HepG2 (cell line): ENCODE results near the gene UBAC2. TPM values are rescaled to one million over a fixed set of nuclear protein-coding genes. Genes with fewer than 3 reads are reported as not detected.

Source experiments
- ATAC-seq: fragments of 200-7000 bp; cut with Tn5 transposase; 3 replicates; pipeline ENCODE4 v1.9.1; 2020; ENCODE audit warnings: mild to moderate bottlenecking, moderate library complexity
- BruUV-seq: library from RNA; stranded (reverse); fragments of 400-500 nt; replicated peaks from 2 replicates; lab custom pipeline; 2021; lab: Mats Ljungman, UMichigan
- CTCF ChIA-PET: fragments of 300-600 bp; formaldehyde crosslinking; extraction: SDS; loops from one replicate; lab custom pipeline; 2021; ENCODE audit warnings: low total read pairs, inconsistent platforms, low intra/inter-chr PET ratio; lab: Yijun Ruan, JAX
- POLR2A ChIA-PET: fragments of 350-600 bp; sonication (Branson Sonifier 250); formaldehyde crosslinking; loops from one replicate; lab custom pipeline; 2020; ENCODE audit warnings: antibody characterized with exemption, inconsistent platforms; lab: Yijun Ruan, JAX
- DNase-seq: peaks from one replicate; pipeline ENCODE4 v3.0.0-alpha.2; 2015; ENCODE audit warnings: low spot score
- FAIRE-seq: peaks from 3 replicates; lab custom pipeline; 2011; peaks lifted over from hg19 to GRCh38; lab: Jason Lieb, UNC
- H2AFZ ChIP-seq: one replicate; pipeline ENCODE4 v1.6.1; 2011; ENCODE audit warnings: low read length, inconsistent platforms
- H3K27ac ChIP-seq: fragments of 300-600 bp; 3 replicates; pipeline ENCODE4 v1.8.0; 2011; ENCODE audit warnings: mixed run types, mild to moderate bottlenecking, mixed read lengths, low read length, inconsistent platforms; ENCODE audit not compliant: insufficient read depth; ENCODE audit errors: extremely low read length
- H3K27me3 ChIP-seq, 2 experiments: fragments of 200-600 bp in 1 of 2; 2 replicates in 1 of 2; 3 replicates in 1 of 2; pipeline versions ENCODE4 v1.6.0 to v1.8.0; 2011; ENCODE audit warnings: low read length in 2 of 2, mild to moderate bottlenecking in 2 of 2, moderate library complexity in 2 of 2, inconsistent platforms in 1 of 2; ENCODE audit not compliant: insufficient read depth in 2 of 2, control insufficient read depth in 1 of 2
- H3K36me3 ChIP-seq, 2 experiments: fragments of 200-600 bp in 1 of 2; replicated peaks in 1 of 2; 2 replicates in 1 of 2; 3 replicates in 1 of 2; pipeline versions ENCODE4 v1.5.1 to v1.8.0; 2011; ENCODE audit warnings: low read length in 2 of 2, inconsistent platforms in 1 of 2; ENCODE audit not compliant: insufficient read depth in 2 of 2, control insufficient read depth in 1 of 2
- H3K4me1 ChIP-seq: 2 replicates; pipeline ENCODE4 v1.5.1; 2012; ENCODE audit warnings: low read length, inconsistent platforms; ENCODE audit not compliant: insufficient read depth
- H3K4me2 ChIP-seq: 2 replicates; pipeline ENCODE4 v1.6.0; 2011; ENCODE audit warnings: low read depth, low read length, inconsistent platforms
- H3K4me3 ChIP-seq, 3 experiments: fragments of 200-600 bp in 1 of 3; sonication (generic), shearing (Covaris generic) in 1 of 3; replicated peaks in 1 of 3; 2 replicates each; pipeline ENCODE4 v1.5.1; 2011 to 2016; ENCODE audit warnings: low read length in 3 of 3, inconsistent platforms in 2 of 3, low read depth in 2 of 3, mild to moderate bottlenecking in 2 of 3, control low read depth in 1 of 3, mixed read lengths in 1 of 3; ENCODE audit not compliant: insufficient read depth in 1 of 3
- H3K79me2 ChIP-seq: one replicate; pipeline ENCODE4 v1.6.1; 2011; ENCODE audit warnings: low read length, inconsistent platforms; ENCODE audit not compliant: insufficient read depth
- H3K9ac ChIP-seq: 2 replicates; pipeline ENCODE4 v1.6.0; 2011; ENCODE audit warnings: mild to moderate bottlenecking, low read depth, low read length, inconsistent platforms; ENCODE audit not compliant: insufficient read depth
- H3K9me3 ChIP-seq: 2 replicates; pipeline ENCODE4 v1.5.1; 2012; ENCODE audit warnings: mild to moderate bottlenecking, low read length
- H4K20me1 ChIP-seq: 2 replicates; pipeline ENCODE4 v1.6.0; 2011; ENCODE audit warnings: inconsistent platforms, mild to moderate bottlenecking, low read length, moderate library complexity; ENCODE audit not compliant: insufficient read depth
- BCL6 ChIP-seq: IDR thresholded peaks from 2 replicates; pipeline ENCODE4 v1.6.1; 2016; ENCODE audit warnings: missing genetic modification reagents, missing compliant biosample characterization
- BRF2 ChIP-seq: sonication (generic); formaldehyde crosslinking; IDR thresholded peaks from 2 replicates; pipeline ENCODE4 v1.8.1; 2022; ENCODE audit warnings: mild to moderate bottlenecking, missing genetic modification reagents
- CBX5 ChIP-seq: sonication (generic); formaldehyde crosslinking; IDR thresholded peaks from 2 replicates; pipeline ENCODE4 v1.4.0; 2020; ENCODE audit warnings: missing genetic modification reagents, borderline replicate concordance
- GLMP ChIP-seq: sonication (generic); formaldehyde crosslinking; IDR thresholded peaks from 2 replicates; pipeline ENCODE4 v1.9.0; 2021; ENCODE audit warnings: missing genetic modification reagents, mild to moderate bottlenecking, borderline replicate concordance
- KAT8 ChIP-seq: IDR thresholded peaks from 2 replicates; pipeline ENCODE4 v1.6.1; 2016; ENCODE audit warnings: missing genetic modification reagents, missing compliant biosample characterization
- MAX ChIP-seq: IDR thresholded peaks from 2 replicates; pipeline ENCODE4 v1.6.1; 2012; ENCODE audit warnings: inconsistent platforms
- MXD4 ChIP-seq: IDR thresholded peaks from 2 replicates; pipeline ENCODE4 v1.6.1; 2016; ENCODE audit warnings: mild to moderate bottlenecking, missing biosample characterization, missing genetic modification reagents
- PRDM15 ChIP-seq: sonication (generic); formaldehyde crosslinking; IDR thresholded peaks from 2 replicates; pipeline ENCODE4 v1.4.0; 2020; ENCODE audit warnings: missing genetic modification reagents
- SMAD3 ChIP-seq: sonication (generic); formaldehyde crosslinking; IDR thresholded peaks from 2 replicates; pipeline ENCODE4 v1.4.0; 2020; ENCODE audit warnings: missing genetic modification reagents
- YEATS4 ChIP-seq: sonication (generic); formaldehyde crosslinking; IDR thresholded peaks from 2 replicates; pipeline ENCODE4 v1.4.0; 2020; ENCODE audit warnings: missing genetic modification reagents, borderline replicate concordance
- ZNF605 ChIP-seq: sonication (generic); formaldehyde crosslinking; IDR thresholded peaks from 2 replicates; pipeline ENCODE4 v1.8.0; 2022; ENCODE audit warnings: mild to moderate bottlenecking, missing genetic modification reagents
- ZNF768 ChIP-seq: sonication (generic); formaldehyde crosslinking; IDR thresholded peaks from 2 replicates; pipeline ENCODE4 v1.4.0; 2020; ENCODE audit warnings: missing genetic modification reagents
- ZNF816 ChIP-seq: sonication (generic); formaldehyde crosslinking; IDR thresholded peaks from 2 replicates; pipeline ENCODE4 v1.8.0; 2022; ENCODE audit warnings: missing genetic modification reagents, mild to moderate bottlenecking, borderline replicate concordance
- ZNF883 ChIP-seq: sonication (generic); formaldehyde crosslinking; IDR thresholded peaks from 2 replicates; pipeline ENCODE4 v1.5.1; 2020; ENCODE audit warnings: mild to moderate bottlenecking, missing genetic modification reagents; ENCODE audit errors: not compliant biosample characterization
- WGBS: methylation state at CpG from one replicate; pipeline ENCODE4 v1.1.6; 2017; ENCODE audit warnings: low lambda C conversion rate; 5-methylcytosine and 5-hydroxymethylcytosine counted together
- in situ Hi-C: cut with HindIII; loops from 2 replicates; pipeline ENCODE4 v1.10.0; 2017; ENCODE audit warnings: low pct_unique_long_range_greater_than_20kb; ENCODE audit not compliant: extremely low pct_ligation_motif_present
- intact Hi-C: fragments of 100-400 bp; cut with micrococcal nuclease; formaldehyde crosslinking; loops from one replicate; pipeline ENCODE4 v1.10.0; 2022; ENCODE audit not compliant: unreplicated experiment
- polyA plus RNA-seq, 8 experiments: library from polyadenylated mRNA; depleted of rRNA in 3 of 8; stranded (reverse) in 7 of 8; unstranded in 1 of 8; fragments of >200 nt; fragmentation: Illumina TruSeq in 4 of 8; extraction: Trizol in 4 of 8; gene quantifications; 2 replicates each; pipeline versions ENCODE4 v1.2.1 to v1.2.3, GENCODE V29; 2011 to 2016; ENCODE audit warnings: low read depth in 4 of 8, missing spikeins in 1 of 8, mixed read lengths in 1 of 8; ENCODE audit not compliant: insufficient read depth in 1 of 8
- total RNA-seq, 5 experiments: library from RNA; depleted of rRNA; stranded (reverse); fragments of >200 nt; fragmentation: Illumina TruSeq; extraction: Trizol; gene quantifications; 2 replicates each; pipeline ENCODE4 v1.2.3, GENCODE V29; 2016; ENCODE audit warnings: low read depth in 1 of 5

Gene UBAC2
- total and polyA plus RNA-seq, 2 of the 13 experiments (the other 11 are each of a cell fraction or from before 2014, with no cell fraction given): 61.3 to 80.8 TPM

- CTCF ChIA-PET: no interaction called here
- TF ChIP-seq SMAD3: no peak
- no peak for TF ChIP-seq ZNF883 (CRISPR knock-in tag)
- TF ChIP-seq CBX5 (CRISPR knock-in tag): no peak
- no peak for TF ChIP-seq ZNF816 (CRISPR knock-in tag)
- TF ChIP-seq MXD4 (CRISPR knock-in tag): no peak
- no peak for TF ChIP-seq YEATS4
- TF ChIP-seq GLMP (CRISPR knock-in tag): no peak
- TF ChIP-seq, all 625 proteins: peak for 0
- FAIRE-seq: no peak
- no peaks in the 10 kb centered on the region for H4K20me1 ChIP-seq
- no peak overlapping the region for H2AFZ ChIP-seq
- H3K36me3 ChIP-seq: peaks cover 3 to 7% of the 10 kb centered on the region in 2 experiments; a peak in 3 of 5 replicates
- no peaks in the 10 kb centered on the region for H3K27me3 ChIP-seq
- no peak for DNase-seq
- in situ Hi-C loops (no loop called here), intact Hi-C loops (no loop called here)
- no peak overlapping the region for H3K4me2 ChIP-seq
- H3K4me1 ChIP-seq: no peaks in the 10 kb centered on the region
- H3K4me3 ChIP-seq: no peak overlapping the region
- H3K9ac ChIP-seq: no peak overlapping the region
- 97% methylated on average over 4 of the region's 4 CpGs for WGBS
- H3K9me3 ChIP-seq: no peaks in the 10 kb centered on the region
- no TSS peak for BruUV-seq
- H3K79me2 ChIP-seq: no peaks in the 10 kb centered on the region
- H3K27ac ChIP-seq: no peak overlapping the region
- no peak for ATAC-seq
- POLR2A ChIA-PET: no interaction called here
Observed at GRCh38 chr13:99296398-99296797, 95.7 kb downstream of the UBAC2 start.

- Histone ChIP-seq H3K79me2 (no peaks in the 10 kb centered on the region), H3K4me1 (no peaks in the 10 kb centered on the region), H3K9me3 (no peaks in the 10 kb centered on the region), H4K20me1 (no peaks in the 10 kb centered on the region), H3K4me3 (no peak overlapping the region), H3K9ac (no peak overlapping the region), H3K27me3 (no peaks in the 10 kb centered on the region), H3K36me3 (peaks cover 3 to 7% of the 10 kb centered on the region in 2 experiments; a peak in 3 of 5 replicates), H2AFZ (no peak overlapping the region), H3K27ac (no peak overlapping the region), H3K4me2 (no peak overlapping the region)
- in situ Hi-C loops: no loop called here
- ChIA-PET CTCF (no interaction called here), POLR2A (no interaction called here)
- FAIRE-seq (no peak), ATAC-seq (no peak), DNase-seq (no peak)
- intact Hi-C loops: no loop called here
- BruUV-seq: no TSS peak
- TF ChIP-seq MAX (no peak), BRF2 (CRISPR knock-in tag) (no peak), KAT8 (CRISPR knock-in tag) (no peak), PRDM15 (no peak), BCL6 (CRISPR knock-in tag) (no peak), ZNF605 (CRISPR knock-in tag) (no peak), ZNF883 (CRISPR knock-in tag) (no peak), ZNF768 (CRISPR knock-in tag) (no peak)
Observed at GRCh38 chr13:99297331-99297730, 96.7 kb downstream of the UBAC2 start.
